NCI-H1417 treated with DMSO at 0.1 percent for 48 hours (cell line): ENCODE data around the gene HRCT1.
"Not testable (repeated sequence)": the region's sequence is repeated elsewhere in the genome, so short reads cannot be mapped to it uniquely, and the experiment has no call there.

Source experiments
- DNase-seq: peaks from one replicate; lab custom pipeline; 2025; lab: John Stamatoyannopoulos, UW

Gene HRCT1

DNA sequence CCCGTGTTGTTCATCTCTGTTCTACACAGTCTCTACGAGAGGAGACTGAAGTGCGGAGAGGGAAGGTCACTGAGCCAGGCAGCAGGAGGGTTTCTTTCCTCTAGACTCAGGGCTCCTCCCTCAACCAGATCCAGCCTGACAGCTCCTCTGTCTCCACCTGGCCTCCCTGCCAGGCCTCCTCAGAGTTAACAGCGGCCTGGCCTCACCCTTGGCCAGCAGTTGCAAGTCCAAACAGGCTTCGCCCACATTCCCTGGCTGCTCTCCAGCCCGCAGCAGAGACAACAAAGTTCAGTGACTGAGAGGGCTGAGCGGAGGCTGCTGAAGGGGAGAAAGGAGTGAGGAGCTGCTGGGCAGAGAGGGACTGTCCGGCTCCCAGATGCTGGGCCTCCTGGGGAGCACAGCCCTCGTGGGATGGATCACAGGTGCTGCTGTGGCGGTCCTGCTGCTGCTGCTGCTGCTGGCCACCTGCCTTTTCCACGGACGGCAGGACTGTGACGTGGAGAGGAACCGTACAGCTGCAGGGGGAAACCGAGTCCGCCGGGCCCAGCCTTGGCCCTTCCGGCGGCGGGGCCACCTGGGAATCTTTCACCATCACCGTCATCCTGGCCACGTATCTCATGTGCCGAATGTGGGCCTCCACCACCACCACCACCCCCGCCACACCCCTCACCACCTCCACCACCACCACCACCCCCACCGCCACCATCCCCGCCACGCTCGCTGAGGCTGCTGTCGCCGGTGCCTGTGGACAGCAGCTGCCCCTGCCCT is at the start of gene HRCT1:
TSS of gene HRCT1 (plus strand) at position 291 of the 768 bp plus-strand sequence. CDS start at position 377, 86 bp downstream.
- DNase-seq, result no peak

DNA sequence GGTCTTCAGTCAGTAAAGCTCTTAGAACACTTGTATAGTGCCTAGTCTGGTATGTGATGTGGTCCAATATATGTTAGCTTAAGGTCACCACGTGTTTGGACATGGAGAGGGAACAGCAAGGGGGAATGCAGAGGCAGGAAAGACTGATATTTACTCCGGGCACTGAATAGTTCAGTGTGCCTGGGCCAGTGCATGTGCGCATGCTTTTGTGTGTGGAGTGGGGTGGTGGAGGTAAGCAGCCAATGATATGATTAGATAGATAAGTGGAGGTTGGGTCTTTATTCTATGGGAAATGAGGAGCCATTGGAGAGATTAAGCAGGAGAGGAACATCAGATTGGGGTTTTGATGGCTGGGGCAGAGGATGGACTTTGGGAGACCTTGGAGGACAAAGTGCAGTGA is 49.8 kb upstream of the HRCT1 start:
- DNase-seq, result no peak

DNA sequence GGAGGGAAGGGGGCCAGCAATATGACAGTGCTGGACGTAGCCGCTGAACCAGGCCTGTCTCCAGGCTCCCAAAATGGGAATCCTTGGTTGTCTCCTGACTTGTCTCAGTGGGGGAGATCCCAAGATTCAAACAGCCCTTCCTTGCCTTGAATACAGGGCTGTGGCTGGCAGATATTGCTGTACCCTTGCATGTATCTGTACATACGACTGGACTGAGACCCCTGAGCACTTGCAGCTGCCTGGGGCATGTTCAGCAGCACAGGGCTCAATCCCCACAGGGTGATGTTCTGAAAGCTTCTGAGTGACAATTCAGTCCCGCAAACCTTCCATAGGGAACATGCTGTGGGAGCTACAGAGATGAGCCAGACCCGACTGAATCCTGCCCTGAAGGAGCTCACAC is 49.1 kb upstream of the HRCT1 start:
- DNase-seq, result no peak

DNA sequence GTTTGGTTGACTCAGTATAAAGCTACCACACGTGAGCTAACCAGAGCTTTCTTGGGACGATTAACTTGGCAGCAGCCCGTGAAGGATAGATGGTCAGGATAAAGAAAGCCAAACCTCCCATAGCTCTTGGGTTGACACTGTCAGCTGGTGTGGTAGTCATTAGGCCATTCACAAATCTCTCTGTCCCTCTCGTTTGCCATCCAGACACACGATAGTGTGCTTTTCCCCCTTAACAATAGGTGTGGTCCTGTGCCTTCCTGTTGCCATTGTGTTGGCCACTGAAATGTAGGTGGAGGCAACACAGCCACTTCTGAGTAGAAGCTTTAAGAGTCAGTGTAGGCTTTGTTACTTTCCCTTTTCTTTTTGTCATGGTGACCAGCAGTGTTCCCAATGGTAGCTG is 47.5 kb upstream of the HRCT1 start:
- no peak for DNase-seq

DNA sequence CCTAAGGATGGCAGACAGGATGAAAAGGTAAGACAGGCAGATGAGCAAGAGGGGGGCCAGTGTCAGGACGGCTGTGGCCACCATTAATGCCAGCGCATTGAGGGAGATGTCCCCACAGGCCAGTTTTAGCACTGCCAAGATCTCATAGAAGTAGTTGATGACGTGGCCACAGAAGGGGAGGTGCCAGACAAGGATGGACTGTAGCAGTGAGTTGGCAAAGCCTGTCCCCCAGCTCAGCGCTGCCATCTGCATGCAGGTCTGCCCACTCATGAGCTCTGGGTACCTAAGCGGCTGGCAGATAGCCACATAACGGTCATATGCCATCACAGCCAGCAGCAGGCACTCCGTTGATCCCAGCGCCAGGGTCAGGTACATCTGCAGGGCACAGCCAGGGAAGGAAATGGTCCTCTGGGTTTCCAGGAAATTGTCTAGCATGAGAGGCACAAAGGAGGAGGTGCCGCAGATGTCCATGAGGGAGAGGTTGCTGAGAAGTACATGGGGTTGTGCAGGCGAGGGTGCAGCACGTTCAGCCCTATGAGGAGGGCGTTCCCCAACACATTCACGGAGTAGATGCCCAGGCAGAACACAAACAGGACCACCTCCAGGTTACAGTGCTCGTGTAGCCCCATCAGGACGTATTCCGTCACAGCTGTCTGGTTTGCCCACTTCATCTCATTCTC is 46.6 kb upstream of the HRCT1 start:
- no peak for DNase-seq

DNA sequence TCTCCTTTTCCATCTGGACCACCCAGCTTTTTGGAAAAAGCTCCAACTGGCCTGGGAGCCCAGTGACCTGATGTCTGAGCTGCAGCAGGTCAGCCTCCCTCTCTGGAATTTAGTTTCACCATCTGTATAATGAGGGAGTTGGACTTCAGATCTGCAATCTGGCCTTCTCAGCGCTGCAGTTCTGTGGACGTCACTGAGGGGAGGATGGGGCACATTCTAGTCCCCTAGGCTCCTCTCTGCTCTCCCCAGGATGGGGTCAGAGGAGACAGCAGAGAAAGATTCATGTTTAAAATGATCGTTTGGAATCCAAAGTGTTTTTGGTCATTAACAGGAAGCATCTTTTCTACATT is 46.0 kb upstream of the HRCT1 start:
- no peak for DNase-seq

DNA sequence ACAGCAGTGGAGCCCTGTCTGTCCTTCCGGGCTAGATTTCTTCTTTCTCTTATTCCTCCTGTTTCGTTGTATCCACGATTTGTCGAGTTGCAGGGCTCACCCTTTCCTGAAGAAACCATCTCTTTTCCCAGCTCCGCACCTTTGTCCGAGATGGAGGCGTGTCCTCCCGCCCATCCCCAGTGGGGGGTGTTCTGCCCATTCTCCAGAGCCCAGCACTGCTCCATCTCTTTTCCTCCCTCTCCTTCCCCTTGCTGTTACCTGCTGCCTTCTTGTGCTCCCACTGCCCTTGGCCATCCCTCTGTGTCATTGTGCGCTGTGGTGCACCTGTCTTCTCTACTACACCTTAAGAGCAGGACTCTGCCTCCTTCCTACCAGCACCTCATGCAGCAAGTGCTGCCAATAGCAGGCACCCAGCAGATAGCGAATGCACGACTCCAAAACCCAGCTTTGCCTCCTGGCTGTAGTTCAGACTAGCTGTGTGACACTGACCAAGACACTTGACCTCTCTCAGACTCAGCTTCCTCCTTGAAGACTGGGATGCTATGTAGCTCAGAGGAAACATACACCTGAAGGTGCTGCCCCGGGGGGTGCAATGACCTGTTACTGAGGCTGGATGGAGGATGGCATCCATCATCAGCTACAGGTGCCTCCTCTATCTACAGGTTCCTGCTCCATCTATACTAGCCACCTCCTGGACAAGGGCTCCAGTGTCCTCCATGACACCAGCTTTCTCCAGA is 44.7 kb upstream of the HRCT1 start:
- no peak for DNase-seq

DNA sequence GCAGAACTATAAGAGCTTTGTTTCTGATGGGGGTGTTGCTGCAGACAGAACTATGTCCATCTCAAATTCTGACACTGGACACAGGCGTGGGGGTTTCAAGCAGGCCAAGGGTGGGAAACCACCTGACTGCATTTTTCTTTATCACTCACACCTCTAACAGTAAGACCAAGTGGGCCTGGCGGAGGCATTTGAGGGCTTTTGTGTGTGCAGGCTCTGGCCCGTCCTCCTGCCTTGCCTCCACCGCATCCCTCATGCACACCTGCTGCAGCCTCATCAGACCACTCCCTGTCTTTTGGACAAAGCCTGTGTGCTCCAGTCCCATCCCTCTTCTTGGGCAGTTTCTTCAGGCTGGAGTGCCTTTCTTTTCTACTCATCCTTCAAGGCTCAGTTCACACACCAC is 43.7 kb upstream of the HRCT1 start:
- no peak for DNase-seq

DNA sequence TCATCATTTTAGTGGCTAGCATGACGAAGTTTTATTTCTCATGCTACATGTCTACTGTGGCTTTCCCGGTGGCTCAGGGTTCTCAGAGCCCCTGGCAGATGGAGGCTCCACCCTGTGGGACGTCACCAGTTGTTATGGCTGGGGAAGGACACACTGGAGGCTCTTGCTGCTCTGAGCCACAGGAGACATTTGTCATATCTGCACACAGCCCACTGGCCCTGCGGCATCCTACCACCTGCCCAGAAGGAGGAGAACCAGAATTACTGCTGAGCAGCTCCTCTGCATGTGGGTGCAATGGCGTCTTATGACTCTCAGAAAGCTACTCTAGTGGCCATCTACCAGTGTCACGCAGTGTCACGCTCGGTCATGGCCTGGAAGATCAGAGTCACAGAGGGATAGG is 42.4 kb upstream of the HRCT1 start:
- DNase-seq, result no peak

DNA sequence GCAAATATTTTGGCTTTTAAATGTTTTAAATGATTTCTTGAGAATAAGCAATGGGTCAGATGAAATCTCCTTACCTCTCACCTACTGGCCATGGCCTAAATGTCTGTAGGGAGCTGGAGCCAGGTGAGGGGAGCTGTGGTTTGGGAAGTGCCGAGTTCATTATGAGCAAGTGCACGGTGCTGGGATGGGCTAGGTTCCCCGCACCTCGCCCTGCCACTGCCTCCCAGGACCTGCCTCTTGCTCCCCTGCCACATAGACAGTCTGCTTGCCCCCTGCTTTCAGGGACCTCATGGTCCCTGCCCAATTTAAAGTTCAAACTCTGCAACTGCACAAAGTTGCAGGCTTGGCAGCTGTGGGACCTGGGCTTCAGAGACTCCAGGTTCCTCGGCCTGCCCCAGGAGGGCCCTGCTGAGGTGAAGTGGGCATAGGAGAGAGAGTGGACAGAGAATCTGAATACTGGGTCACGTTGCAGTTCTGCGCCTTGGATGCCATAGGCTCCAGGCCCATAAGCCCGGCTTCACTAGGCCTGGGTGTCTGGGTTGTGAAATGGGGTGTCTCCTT is 41.2 kb upstream of the HRCT1 start:
- DNase-seq, result no peak

DNA sequence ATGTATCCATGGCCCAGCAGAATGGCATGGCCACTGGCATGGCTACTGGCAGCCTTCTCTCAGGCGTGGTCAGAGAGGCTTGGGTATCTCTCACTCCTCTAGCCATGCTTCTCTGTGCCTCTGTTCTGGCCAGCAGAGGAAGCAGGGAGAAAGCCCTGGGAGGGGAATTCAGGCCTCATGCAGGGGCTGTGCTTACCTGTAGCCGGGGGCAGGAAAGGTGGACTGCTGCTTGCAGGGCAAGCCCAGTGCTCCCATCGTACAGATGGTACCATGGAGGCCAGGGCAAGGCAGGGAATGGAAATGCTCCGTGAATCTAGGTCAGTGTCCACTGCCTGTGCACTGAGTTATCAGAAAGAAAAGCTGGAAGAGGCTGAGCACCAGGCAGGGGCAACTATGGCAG is 38.5 kb upstream of the HRCT1 start:
- DNase-seq, result no peak

DNA sequence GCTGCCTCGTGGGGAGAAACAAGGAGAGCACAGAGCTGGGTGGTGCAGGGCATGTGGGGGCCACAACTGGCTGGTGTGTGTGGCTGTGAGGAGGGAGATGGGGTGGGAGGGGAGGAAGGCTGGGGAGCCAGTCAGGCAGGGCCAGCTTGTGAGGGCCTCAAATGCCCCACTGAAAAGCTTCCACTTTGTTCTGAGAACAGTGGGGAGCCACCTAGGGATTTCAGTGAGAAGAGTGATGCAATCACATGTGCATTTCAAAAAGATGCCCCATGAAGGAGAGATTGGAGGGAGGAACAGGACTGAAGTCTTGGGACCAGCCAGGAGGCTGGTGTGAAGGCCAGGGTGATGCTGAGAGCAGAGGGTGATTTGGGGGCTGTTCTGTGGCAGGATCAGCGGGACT is 37.1 kb upstream of the HRCT1 start:
- no peak for DNase-seq

DNA sequence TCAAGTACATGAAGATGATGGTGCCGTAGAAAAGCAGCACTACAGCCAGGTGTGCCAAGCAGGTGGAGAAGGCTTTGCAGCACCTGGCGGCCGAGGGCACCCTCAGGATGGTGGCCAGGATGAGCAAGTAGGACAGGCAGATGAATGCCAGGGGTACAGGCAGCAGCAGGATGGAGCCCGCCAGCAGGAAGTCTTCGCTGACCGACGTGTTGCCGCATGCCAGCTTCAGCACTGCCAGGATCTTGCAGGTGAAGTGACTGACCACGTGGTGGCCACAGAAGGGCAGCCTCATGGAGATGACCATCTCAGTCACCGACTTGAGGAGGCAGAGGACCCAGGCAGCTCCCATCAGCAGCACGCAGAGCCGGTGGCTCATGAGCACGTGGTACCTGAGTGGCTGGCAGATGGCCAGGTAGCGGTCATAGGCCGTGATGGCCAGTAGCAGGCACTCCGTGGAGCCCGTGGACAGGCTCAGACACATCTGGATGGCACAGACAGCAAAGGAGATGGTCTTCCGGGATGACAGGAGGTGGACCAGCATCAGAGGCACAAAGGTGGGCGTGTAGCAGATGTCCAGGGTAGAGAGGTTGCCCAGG is 36.3 kb upstream of the HRCT1 start:
- no peak for DNase-seq

DNA sequence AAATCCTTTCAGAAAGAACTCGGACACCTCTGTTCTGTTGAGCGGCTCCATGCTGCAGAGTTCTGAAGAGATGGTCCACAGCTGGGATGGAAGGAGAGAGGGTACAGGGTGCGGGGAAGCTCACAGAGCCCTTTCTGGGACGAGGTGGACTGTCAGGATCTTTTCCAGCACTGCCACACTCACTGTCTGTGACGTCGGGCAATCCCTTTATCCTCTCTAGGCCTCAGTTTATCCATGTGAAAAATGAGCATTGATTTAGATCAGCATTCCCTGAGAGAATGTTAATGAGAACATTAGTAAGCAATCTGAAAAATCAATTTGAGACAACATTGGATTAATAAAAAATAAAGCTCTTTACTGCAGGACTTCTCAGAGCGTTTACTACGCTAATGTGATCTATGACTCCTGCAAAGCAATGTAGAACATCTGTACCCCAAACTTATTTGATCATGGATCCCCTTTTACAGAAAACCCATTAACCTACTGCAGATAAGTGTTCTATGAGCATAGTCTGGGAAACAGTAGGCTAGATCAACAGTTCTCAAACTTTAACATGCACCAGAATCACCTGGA is 35.6 kb upstream of the HRCT1 start, which contains the start of gene OR13J1:
TSS of gene OR13J1 (minus strand) at position 51 of the 573 bp plus-strand sequence. CDS start at position 51, 0 bp downstream.
- DNase-seq, result no peak

DNA sequence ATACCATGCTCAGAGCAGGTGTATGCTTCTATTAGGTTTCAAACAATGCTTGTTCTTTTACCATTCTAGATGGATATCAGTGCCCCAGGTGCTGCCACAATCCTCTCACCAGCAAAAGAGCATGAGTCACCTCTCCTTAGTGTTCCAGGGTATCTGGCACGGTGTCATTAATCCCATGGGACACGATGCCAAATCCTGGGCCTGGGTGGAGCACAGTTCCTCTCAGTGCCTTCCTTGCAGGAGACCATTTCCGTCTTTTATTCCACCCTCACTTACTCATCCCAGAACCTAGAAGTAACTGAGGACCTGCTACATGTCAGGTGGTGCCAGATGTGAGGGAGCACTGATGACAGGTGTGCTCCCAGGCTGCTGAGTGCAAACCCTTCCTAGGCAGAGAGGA is 34.5 kb upstream of the HRCT1 start:
- no peak for DNase-seq

DNA sequence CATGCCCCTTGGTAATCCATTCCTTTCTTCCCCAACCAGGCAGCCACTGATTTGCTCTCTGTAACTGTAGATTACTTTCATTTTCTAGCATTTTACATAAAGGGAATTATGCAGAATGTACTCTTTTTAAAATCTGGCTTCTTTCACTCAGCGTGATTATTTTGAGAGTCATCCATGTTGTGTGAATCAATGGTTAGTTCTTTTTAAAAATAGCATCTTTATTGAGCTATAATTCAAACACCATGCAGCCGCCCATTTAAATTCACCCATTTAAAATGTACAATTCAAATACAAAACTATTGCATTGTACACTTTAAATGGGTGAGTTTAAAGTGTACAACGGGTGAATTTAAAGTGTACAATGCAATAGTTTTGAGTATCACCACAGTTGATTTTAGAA is 33.5 kb upstream of the HRCT1 start:
- no peak for DNase-seq

DNA sequence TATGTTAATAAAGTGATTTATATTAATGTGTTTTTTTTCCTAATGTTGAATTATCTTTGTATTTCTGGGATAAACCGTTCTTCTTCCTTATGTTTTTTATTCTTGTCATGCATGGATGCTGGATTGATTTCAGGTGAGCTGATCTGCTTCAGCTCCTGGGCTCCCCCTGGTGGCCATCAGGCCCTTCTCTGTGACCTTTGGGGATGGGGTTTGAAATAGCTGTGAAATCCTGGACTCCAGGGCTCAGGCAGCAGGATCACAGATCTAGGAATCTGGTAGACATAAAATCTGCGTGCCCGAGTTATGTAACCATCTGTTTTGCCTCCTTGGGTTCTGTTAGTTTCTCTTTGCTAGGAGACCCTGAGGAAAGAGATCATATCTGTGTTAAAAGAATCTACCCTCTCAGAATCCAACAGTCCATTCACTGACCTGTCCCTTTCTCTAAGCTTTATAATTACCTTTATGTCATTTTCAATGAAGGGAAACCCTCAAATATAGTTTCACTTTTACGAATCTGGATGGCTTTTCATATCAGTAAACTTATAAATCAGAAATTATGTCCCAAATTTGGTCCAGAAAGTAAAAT is 23.6 kb upstream of the HRCT1 start:
- no peak for DNase-seq

DNA sequence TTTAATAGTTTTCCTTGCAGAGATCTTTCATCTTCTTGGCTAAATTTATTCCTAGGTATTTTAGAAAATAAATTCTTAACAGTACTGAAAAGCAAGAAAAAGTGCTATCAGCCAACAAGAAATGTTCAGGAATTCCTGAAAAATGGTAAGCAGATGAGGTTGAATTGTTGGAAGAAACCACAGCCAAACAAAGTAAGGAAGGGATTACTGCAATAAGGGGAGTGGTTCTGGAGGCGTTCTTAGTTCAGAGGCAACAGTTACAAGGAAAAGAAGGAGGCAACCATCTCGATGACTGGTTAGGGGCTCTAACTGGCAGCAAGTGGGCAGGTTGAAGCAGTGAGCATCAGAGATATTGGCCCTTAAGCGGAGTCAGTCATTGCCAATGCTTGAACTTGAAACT is 23.0 kb upstream of the HRCT1 start:
- DNase-seq, result no peak

DNA sequence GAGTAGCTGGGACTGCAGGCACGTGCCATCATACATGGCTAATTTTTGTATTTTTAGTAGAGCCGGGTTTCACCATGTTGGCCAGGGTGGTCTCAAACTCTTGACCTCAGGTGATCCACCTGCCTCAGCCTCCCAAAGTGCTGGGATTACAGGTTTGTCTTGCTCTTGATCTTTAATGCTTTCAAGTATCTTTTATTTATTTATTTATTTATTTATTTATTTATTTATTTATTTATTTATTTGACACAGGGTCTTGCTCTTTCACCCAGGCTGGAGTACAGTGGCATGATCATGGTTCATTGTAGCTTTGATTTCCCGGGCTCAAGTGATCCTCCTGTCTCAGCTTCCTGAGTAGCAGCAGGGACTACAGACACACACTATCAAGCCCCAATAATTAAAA is 21.1 kb upstream of the HRCT1 start:
- DNase-seq, result not testable (repeated sequence)

DNA sequence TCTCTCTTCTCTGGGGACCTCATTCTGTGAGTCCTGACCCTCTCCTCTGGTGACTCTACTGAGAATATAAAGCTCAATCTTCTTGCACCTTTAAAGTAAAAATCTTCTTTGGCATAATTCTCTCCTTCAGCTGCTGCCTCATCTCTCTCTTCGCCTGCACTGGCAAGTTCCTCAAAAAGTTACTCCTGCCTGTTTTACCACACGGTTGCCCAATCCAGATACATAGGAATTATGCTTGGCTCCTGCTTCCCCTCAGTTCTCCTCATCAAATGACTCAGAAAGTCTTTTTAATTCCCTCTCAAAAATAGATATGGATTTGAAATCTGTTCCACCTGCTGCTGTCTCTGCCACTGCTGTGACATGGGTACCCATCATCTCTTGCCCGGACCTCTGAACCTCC is 14.4 kb upstream of the HRCT1 start:
- no peak for DNase-seq

DNA sequence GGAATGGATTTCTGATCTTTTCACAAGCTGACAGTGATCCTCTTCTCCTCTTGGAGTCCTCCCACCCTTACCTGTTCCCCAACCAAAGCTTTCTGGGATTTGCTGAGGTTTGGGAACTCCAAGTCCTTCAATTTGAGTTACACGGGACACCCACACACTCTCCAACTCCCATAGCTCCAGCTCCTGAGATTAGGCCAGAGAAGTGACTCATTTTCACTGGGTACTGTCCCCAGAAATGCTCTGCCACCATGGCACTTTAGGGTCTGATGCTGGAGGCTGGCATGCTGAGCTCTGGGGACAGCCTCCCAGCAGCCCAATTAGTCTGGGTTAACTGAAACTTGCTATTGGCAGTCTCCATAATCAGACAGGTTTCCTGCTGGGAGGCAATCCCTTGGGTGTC is 14.0 kb upstream of the HRCT1 start:
- no peak for DNase-seq

DNA sequence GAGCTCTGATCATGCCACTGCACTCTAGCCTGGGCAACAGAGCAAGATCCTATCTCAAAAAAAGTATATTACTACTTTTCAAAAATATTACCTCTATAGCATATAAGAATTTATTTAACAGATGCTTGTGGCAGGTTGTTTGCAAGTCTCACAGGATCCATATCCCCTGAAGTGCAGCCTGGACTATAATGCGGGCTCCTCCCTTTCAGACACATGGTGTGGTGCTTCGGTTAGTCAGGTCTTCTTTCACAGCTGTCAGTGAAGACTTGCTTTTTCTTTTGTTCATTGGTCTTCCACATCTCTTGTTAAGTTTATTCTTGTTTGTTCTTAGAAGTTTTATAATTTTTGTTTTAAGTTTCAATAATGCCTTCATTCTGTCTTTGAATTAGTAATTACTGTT is 9.4 kb upstream of the HRCT1 start:
- no peak for DNase-seq
